ENCODE data around the gene NSRP1. TPM values are rescaled to one million over a fixed set of nuclear protein-coding genes. Genes with fewer than 3 reads are reported as not detected.

The NSRP1 gene
- 22.8 to 24.6 TPM (median 23.8 TPM) in 3 replicates for total RNA-seq (2021)
- percentile 92 among the genes with signal in this experiment for Bru-seq, nascent RNA
- long read RNA-seq, experiment 1, transcript NSRP1-204 (8 exons, 1,242 nt), result minor isoform, 16 of 266 reads
- long read RNA-seq, experiment 1, transcript NSRP1-201 (7 exons, 2,541 nt), result major isoform, 153 of 266 reads
- long read RNA-seq, experiment 1, transcript NSRP1-217 (6 exons, 2,420 nt), result minor isoform, 32 of 266 reads
- long read RNA-seq, experiment 1, partial matches to known transcripts, result 9 of 266 reads
- long read RNA-seq, experiment 1, other reads (novel, unspliced or antisense), result 51 of 266 reads
- long read RNA-seq, experiment 2, partial matches to known transcripts, result 4 of 22 reads
- long read RNA-seq, experiment 2, other reads (novel, unspliced or antisense), result 12 of 22 reads
- long read RNA-seq, experiment 3, transcript NSRP1-201 (7 exons, 2,541 nt), result major isoform, 48 of 81 reads
- long read RNA-seq, experiment 3, partial matches to known transcripts, result 3 of 81 reads
- long read RNA-seq, experiment 3, other reads (novel, unspliced or antisense), result 22 of 81 reads

GRCh38 chr17:30116661-30117551 is at the start of gene NSRP1:
Gene NSRP1, plus strand, starts transcription at chr17:30116816. Its CDS starts 28 bp downstream, at chr17:30116844.
- Mint-ChIP-seq H3K9me3 (no peaks in the 10 kb centered on the region), H3K36me3 (peaks cover 14% of the 10 kb centered on the region), H3K27ac (peak within 1 kb of the TSS; percentile 99), H3K4me1 (peaks cover 12% of the 10 kb centered on the region), H3K27me3 (ENCODE audit: low read depth) (no peaks in the 10 kb centered on the region), H3K4me3 (peak within 1 kb of the TSS; percentile 96)
- CTCF ChIA-PET, result interaction anchor here (1.3 to 2.3 kb wide), 3 partner anchors 9 to 24 kb away, joined by 7 to 9 read pairs (median 8); no protein-coding TSS in a partner anchor
- peak; percentile 98 for ATAC-seq
- peak; percentile 94 for DNase-seq (ENCODE audit: low spot score)
- POLR2A ChIA-PET, result no interaction called here
- TF ChIP-seq USF2 (CRISPR knock-in tag; IDR thresholded peaks at IDR 0.05) (no peak), NR2C2 (CRISPR knock-in tag; IDR thresholded peaks at IDR 0.05) (no peak), NFATC4 (CRISPR knock-in tag; IDR thresholded peaks at IDR 0.05) (no peak), ELF4 (CRISPR knock-in tag; IDR thresholded peaks at IDR 0.05; ENCODE audit: low read depth) (no peak), FOXK1 (CRISPR knock-in tag; IDR thresholded peaks at IDR 0.05) (peak; percentile 84; the same call in 1 of the 2 replicates), FOXP4 (CRISPR knock-in tag; IDR thresholded peaks at IDR 0.05) (peak; percentile 73; the same call in 1 of the 2 replicates), ZSCAN18 (CRISPR knock-in tag; IDR thresholded peaks at IDR 0.05) (no peak), ATF3 (CRISPR knock-in tag; conservative IDR thresholded peaks at IDR 0.05) (no peak), FOXJ3 (CRISPR knock-in tag; IDR thresholded peaks at IDR 0.05; ENCODE audit: borderline replicate concordance) (no peak), ZNF317 (CRISPR knock-in tag; IDR thresholded peaks at IDR 0.05; ENCODE audit: borderline replicate concordance, low read depth) (no peak), ZNF416 (CRISPR knock-in tag; IDR thresholded peaks at IDR 0.05) (no peak), MAX (CRISPR knock-in tag; IDR thresholded peaks at IDR 0.05) (no peak; the same call in 1 of the 2 replicates), AFF4 (CRISPR knock-in tag; IDR thresholded peaks at IDR 0.05; ENCODE audit: borderline replicate concordance) (no peak), CREB1 (CRISPR knock-in tag; IDR thresholded peaks at IDR 0.05) (no peak), CTCF (IDR thresholded peaks at IDR 0.05) (no peak), ATF6 (CRISPR knock-in tag; IDR thresholded peaks at IDR 0.05) (no peak), JUN (CRISPR knock-in tag; IDR thresholded peaks at IDR 0.05) (no peak), NR1H2 (CRISPR knock-in tag; IDR thresholded peaks at IDR 0.05) (no peak), SMAD4 (CRISPR knock-in tag; IDR thresholded peaks at IDR 0.05) (no peak), ZNF396 (CRISPR knock-in tag; IDR thresholded peaks at IDR 0.05; ENCODE audit: borderline replicate concordance) (no peak), ETV6 (CRISPR knock-in tag; IDR thresholded peaks at IDR 0.05) (peak; percentile 55; the same call in 1 of the 2 replicates), NR3C1 (CRISPR knock-in tag; conservative IDR thresholded peaks at IDR 0.05; ENCODE audit: low read depth) (no peak)
